Thyroid gland (tissue), 4 donors: ENCODE results near the gene HLA-DQB1. TPM values are rescaled to one million over a fixed set of nuclear protein-coding genes. Genes with fewer than 3 reads are reported as not detected.
"Not testable (repeated sequence)": the region's sequence is repeated elsewhere in the genome, so short reads cannot be mapped to it uniquely, and the experiment has no call there.

Experiments used
- DNase-seq, 2 donors: peaks; one replicate each; pipeline ENCODE4 v3.0.0-alpha.2; 2019
- H3K27ac ChIP-seq, 3 donors: fragments of 200-600 bp; sonication (generic); 1 replicate in 2 of 3; 2 replicates in 1 of 3; pipeline ENCODE4 v1.5.1; 2016 to 2019; ENCODE audit warnings: mild to moderate bottlenecking in 1 of 3, moderate library complexity in 1 of 3
- H3K27me3 ChIP-seq: fragments of 200-600 bp; sonication (generic); one replicate; pipeline ENCODE4 v1.5.1; 2019
- H3K36me3 ChIP-seq, 2 donors: fragments of 200-600 bp; sonication (generic); one replicate each; pipeline ENCODE4 v1.5.1; 2016 to 2019
- H3K4me1 ChIP-seq, 2 donors: fragments of 200-600 bp; sonication (generic); one replicate each; pipeline ENCODE4 v1.5.1; 2017 to 2019
- H3K4me3 ChIP-seq, 3 donors: fragments of 200-600 bp; sonication (generic); replicated peaks in 1 of 3; 1 replicate in 2 of 3; 2 replicates in 1 of 3; pipeline ENCODE4 v1.5.1; 2016; ENCODE audit warnings: mild to moderate bottlenecking in 1 of 3
- H3K9me3 ChIP-seq: fragments of 200-600 bp; sonication (generic); one replicate; pipeline ENCODE4 v1.5.1; 2017
- POLR2A ChIP-seq, 2 donors: fragments of 450-650 bp; IDR thresholded peaks; one replicate each; pipeline ENCODE4 v1.6.1; 2017; ENCODE audit warnings: antibody characterized with exemption in 2 of 2, mild to moderate bottlenecking in 2 of 2, moderate library complexity in 1 of 2
- WGBS, 2 donors: methylation state at CpG; one replicate each; pipeline ENCODE4 v1.1.5; 2017; 5-methylcytosine and 5-hydroxymethylcytosine counted together
- intact Hi-C: fragments of 100-400 bp; cut with DNase I; formaldehyde crosslinking; loops from one replicate; pipeline ENCODE4 v1.15.1; 2023
- total RNA-seq, 4 donors: library from RNA; depleted of rRNA; stranded (reverse); fragments of >200 nt; gene quantifications; one replicate each; pipeline ENCODE4 v1.2.3, GENCODE V29; 2016
- TF ChIP-seq, protein P1 (sequence below), 6 experiments: fragments of 200-600 bp in 3 of 6; fragments of 450-650 bp in 3 of 6; sonication (generic) in 3 of 6; IDR thresholded peaks; one replicate each; pipeline ENCODE4 v1.5.1; 2016 to 2019; ENCODE audit warnings: antibody characterized with exemption in 6 of 6, mild to moderate bottlenecking in 2 of 6, inconsistent platforms in 1 of 6, moderate library complexity in 1 of 6

HLA-DQB1 gene
- total RNA-seq, 4 donors from 2014 or later: 0.27 to 8.6 (median 2.7) TPM; not detected in 1

DNA sequence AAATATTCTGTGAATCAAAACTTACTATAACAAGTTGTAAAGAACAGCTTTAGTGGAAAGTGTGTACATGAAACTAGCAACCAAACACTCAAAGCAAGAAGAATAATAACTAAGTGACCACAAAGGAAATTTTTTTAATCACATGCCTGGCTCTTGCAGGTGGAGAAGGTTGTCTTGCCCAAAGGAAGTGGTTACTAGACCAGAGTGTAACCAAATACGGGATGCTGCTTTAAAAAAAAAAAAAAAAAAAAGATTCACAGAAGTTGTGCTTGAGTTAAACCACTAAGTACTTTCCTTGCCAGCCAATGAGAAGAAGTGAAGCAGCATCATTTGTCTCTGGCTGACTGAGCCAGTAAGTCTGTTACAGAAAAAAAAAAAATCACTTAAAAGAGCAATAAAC is 19.1 kb upstream of the HLA-DQB1 start:
- no peak overlapping the region for H3K4me3 ChIP-seq
- no peaks in the 10 kb centered on the region for H3K4me1 ChIP-seq
- DNase-seq: no peak
- H3K9me3 ChIP-seq: no peaks in the 10 kb centered on the region
- WGBS, 2 donors: 31 to 35% methylated on average over 1 of the region's 1 CpG
- H3K36me3 ChIP-seq: no peaks in the 10 kb centered on the region
- TF ChIP-seq, protein P1, sequence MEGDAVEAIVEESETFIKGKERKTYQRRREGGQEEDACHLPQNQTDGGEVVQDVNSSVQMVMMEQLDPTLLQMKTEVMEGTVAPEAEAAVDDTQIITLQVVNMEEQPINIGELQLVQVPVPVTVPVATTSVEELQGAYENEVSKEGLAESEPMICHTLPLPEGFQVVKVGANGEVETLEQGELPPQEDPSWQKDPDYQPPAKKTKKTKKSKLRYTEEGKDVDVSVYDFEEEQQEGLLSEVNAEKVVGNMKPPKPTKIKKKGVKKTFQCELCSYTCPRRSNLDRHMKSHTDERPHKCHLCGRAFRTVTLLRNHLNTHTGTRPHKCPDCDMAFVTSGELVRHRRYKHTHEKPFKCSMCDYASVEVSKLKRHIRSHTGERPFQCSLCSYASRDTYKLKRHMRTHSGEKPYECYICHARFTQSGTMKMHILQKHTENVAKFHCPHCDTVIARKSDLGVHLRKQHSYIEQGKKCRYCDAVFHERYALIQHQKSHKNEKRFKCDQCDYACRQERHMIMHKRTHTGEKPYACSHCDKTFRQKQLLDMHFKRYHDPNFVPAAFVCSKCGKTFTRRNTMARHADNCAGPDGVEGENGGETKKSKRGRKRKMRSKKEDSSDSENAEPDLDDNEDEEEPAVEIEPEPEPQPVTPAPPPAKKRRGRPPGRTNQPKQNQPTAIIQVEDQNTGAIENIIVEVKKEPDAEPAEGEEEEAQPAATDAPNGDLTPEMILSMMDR (IDR thresholded peaks at IDR 0.05): no peak
- H3K27ac ChIP-seq: no peak overlapping the region
- no peaks in the 10 kb centered on the region for H3K27me3 ChIP-seq
- intact Hi-C loops: no loop called here

DNA sequence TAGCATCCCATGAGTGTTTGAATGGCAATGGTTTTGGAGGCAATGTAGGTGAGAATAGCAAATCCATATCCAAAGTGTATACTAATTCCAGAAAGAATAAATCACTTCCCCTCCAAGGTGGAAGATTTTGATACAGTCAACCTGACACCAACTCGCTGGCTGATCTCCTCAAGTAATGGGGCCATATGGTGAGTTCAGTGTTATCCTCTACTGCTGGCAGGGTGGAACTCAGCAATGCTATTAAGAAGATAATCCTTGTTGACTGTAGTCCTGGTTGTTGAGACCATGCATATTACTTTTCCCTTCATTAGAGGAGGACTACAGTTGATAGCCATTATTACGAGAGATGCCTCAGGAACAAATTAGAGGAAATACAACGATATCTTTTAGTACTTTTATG is 17.8 kb upstream of the HLA-DQB1 start:
- TF ChIP-seq, protein P1 (IDR thresholded peaks at IDR 0.05): no peak
- TF ChIP-seq POLR2A (IDR thresholded peaks at IDR 0.05): no peak
- intact Hi-C loops: no loop called here
- H3K4me3 ChIP-seq: no peak overlapping the region
- H3K27ac ChIP-seq: no peak overlapping the region
- DNase-seq: no peak
- H3K27me3 ChIP-seq: no peaks in the 10 kb centered on the region
- H3K36me3 ChIP-seq: no peaks in the 10 kb centered on the region
- no peaks in the 10 kb centered on the region for H3K9me3 ChIP-seq
- WGBS, 2 donors: 73 to 89% methylated on average over 3 of the region's 3 CpGs
- no peaks in the 10 kb centered on the region for H3K4me1 ChIP-seq

DNA sequence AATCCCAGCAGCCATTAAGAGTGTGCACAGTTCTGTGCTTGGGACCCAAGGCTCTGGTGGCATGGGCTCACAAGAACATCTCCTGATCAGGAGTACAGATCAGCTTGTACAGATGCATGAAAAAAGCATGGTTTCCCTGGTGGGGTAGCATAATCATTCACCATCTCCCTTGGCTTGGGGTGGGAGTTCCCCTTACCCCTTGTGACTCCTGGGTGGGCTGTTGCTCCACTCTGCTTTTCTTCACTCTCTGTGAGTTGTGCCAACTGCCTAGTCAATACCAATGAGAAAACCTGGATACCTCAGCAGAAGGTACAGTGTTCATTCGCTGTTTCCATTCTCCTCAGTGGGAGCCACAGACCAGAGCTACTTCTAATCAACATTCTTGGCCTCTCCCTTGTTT is 13.6 kb upstream of the HLA-DQB1 start:
- Histone ChIP-seq H3K9me3 (no peaks in the 10 kb centered on the region), H3K27me3 (no peaks in the 10 kb centered on the region), H3K36me3 (no peaks in the 10 kb centered on the region), H3K4me3 (no peak overlapping the region), H3K27ac (no peak overlapping the region), H3K4me1 (no peaks in the 10 kb centered on the region)
- intact Hi-C loops: no loop called here
- 56 to 92% methylated on average over 1 of the region's 1 CpG for WGBS, 2 donors
- DNase-seq: no peak
- TF ChIP-seq, protein P1 (IDR thresholded peaks at IDR 0.05): no peak
- no peak for TF ChIP-seq POLR2A (IDR thresholded peaks at IDR 0.05)

GRCh38 chr6:32679492-32679891 is 13.0 kb upstream of the HLA-DQB1 start:
- DNase-seq: no peak
- 66 to 93% methylated on average over 3 of the region's 4 CpGs for WGBS, 2 donors
- Histone ChIP-seq H3K27ac (no peak overlapping the region), H3K9me3 (no peaks in the 10 kb centered on the region), H3K36me3 (no peaks in the 10 kb centered on the region), H3K4me3 (no peak overlapping the region), H3K4me1 (no peaks in the 10 kb centered on the region), H3K27me3 (no peaks in the 10 kb centered on the region)
- intact Hi-C loops: no loop called here
- no peak for TF ChIP-seq POLR2A (IDR thresholded peaks at IDR 0.05)
- TF ChIP-seq, protein P1 (IDR thresholded peaks at IDR 0.05): no peak

DNA sequence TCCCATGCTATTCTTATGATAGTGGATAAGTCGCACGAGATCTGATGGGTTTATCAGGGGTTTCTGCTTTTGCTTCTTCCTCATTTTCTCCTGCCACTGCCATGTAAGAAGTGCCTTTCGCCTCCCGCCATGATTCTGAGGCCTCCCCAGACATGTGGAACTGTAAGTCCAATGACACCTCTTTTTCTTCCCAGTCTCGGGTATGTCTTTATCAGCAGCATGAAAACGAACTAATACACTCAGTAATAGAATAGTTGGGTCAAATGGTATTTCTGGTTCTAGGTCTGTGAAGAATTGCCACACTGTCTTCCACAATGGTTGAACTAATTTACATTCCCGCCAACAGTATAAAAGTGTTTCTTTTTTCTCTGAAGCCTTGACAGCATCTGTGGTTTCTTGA is 7.7 kb upstream of the HLA-DQB1 start:
- H3K9me3 ChIP-seq, H3K4me3 ChIP-seq, H3K36me3 ChIP-seq, H3K27ac ChIP-seq, intact Hi-C loops, H3K4me1 ChIP-seq, H3K27me3 ChIP-seq, DNase-seq: not testable (repeated sequence)
- WGBS, 2 donors: 79 to 90% methylated on average over 7 of the region's 7 CpGs

DNA sequence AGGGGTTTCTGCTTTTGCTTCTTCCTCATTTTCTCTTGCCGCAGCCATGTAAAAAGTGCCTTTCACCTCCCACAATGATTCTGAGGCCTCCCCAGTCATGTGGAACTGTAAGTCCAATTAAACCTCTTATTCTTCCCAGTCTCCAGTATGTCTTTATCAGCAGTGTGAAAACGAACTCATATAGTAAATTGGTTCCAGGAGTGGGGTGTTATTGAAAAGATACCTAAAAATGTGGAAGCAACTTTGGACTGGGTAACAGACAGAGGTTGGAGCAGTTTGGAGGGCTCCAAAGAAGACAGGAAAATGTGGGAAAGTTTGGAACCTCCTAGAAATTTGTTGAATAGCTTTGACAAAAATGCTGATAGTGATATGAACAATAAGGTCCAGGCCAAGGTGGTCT is 5.5 kb upstream of the HLA-DQB1 start:
- H3K9me3 ChIP-seq, H3K4me3 ChIP-seq, H3K27ac ChIP-seq, H3K36me3 ChIP-seq, DNase-seq, H3K4me1 ChIP-seq, H3K27me3 ChIP-seq, intact Hi-C loops: not testable (repeated sequence)
- 47 to 79% methylated on average over 2 of the region's 2 CpGs for WGBS, 2 donors
